ENCODE measurements around the gene INPP4A.

The INPP4A gene

DNA sequence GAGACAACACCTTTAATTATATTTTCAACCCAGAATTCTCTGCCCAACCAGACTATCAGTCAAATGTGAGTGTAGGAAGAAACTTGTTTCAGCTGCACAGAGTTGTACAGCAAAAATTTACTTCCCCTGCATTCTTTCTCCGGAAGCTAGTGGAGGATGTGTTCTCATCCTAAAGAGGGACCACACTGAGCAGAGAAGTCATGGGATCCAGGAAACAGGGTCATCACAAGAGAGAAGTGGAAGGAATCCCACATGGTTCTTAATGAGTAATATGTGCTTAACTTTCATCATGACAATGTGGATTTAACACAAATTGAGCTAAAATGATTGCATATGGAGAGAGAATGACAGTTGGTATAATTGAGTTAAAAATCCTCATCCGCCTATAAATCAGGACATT, 78.2 kb downstream of the INPP4A start:
- no peak for DNase-seq (ENCODE audit: low read depth in 1 of 2, low spot score in 1 of 2)
- H3K27me3 ChIP-seq (ENCODE audit: insufficient read depth, poor library complexity, severe bottlenecking) = no peaks in the 10 kb centered on the region
- no peak overlapping the region for H3K27ac ChIP-seq (replicated peaks)
- no peak overlapping the region for H3K4me3 ChIP-seq (replicated peaks; ENCODE audit: insufficient read depth, low read length)
- TF ChIP-seq POLR2AphosphoS5 (IDR thresholded peaks at IDR 0.05; ENCODE audit: low read depth) (no peak), CTCF (IDR thresholded peaks at IDR 0.05; ENCODE audit: insufficient read depth, low read length) (no peak), SPI1 (IDR thresholded peaks at IDR 0.05; ENCODE audit: borderline replicate concordance, low read depth) (no peak), GABPA (IDR thresholded peaks at IDR 0.05; ENCODE audit: low read depth) (no peak)
- TF ChIP-seq, protein P1, sequence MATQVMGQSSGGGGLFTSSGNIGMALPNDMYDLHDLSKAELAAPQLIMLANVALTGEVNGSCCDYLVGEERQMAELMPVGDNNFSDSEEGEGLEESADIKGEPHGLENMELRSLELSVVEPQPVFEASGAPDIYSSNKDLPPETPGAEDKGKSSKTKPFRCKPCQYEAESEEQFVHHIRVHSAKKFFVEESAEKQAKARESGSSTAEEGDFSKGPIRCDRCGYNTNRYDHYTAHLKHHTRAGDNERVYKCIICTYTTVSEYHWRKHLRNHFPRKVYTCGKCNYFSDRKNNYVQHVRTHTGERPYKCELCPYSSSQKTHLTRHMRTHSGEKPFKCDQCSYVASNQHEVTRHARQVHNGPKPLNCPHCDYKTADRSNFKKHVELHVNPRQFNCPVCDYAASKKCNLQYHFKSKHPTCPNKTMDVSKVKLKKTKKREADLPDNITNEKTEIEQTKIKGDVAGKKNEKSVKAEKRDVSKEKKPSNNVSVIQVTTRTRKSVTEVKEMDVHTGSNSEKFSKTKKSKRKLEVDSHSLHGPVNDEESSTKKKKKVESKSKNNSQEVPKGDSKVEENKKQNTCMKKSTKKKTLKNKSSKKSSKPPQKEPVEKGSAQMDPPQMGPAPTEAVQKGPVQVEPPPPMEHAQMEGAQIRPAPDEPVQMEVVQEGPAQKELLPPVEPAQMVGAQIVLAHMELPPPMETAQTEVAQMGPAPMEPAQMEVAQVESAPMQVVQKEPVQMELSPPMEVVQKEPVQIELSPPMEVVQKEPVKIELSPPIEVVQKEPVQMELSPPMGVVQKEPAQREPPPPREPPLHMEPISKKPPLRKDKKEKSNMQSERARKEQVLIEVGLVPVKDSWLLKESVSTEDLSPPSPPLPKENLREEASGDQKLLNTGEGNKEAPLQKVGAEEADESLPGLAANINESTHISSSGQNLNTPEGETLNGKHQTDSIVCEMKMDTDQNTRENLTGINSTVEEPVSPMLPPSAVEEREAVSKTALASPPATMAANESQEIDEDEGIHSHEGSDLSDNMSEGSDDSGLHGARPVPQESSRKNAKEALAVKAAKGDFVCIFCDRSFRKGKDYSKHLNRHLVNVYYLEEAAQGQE (IDR thresholded peaks at IDR 0.05; ENCODE audit: insufficient replicate concordance, low read depth) = no peak

GRCh38 chr2:98524168-98524567, 79.5 kb downstream of the INPP4A start:
- H3K27ac ChIP-seq (replicated peaks) = no peak overlapping the region
- TF ChIP-seq SPI1 (IDR thresholded peaks at IDR 0.05; ENCODE audit: borderline replicate concordance, low read depth) (no peak), POLR2AphosphoS5 (IDR thresholded peaks at IDR 0.05; ENCODE audit: low read depth) (no peak), GABPA (IDR thresholded peaks at IDR 0.05; ENCODE audit: low read depth) (no peak), CTCF (IDR thresholded peaks at IDR 0.05; ENCODE audit: insufficient read depth, low read length) (no peak)
- TF ChIP-seq, protein P1 (IDR thresholded peaks at IDR 0.05; ENCODE audit: insufficient replicate concordance, low read depth) = no peak
- no peak for DNase-seq (ENCODE audit: low read depth in 1 of 2, low spot score in 1 of 2)
- H3K27me3 ChIP-seq (ENCODE audit: insufficient read depth, poor library complexity, severe bottlenecking) = no peaks in the 10 kb centered on the region
- H3K4me3 ChIP-seq (replicated peaks; ENCODE audit: insufficient read depth, low read length) = no peak overlapping the region

DNA sequence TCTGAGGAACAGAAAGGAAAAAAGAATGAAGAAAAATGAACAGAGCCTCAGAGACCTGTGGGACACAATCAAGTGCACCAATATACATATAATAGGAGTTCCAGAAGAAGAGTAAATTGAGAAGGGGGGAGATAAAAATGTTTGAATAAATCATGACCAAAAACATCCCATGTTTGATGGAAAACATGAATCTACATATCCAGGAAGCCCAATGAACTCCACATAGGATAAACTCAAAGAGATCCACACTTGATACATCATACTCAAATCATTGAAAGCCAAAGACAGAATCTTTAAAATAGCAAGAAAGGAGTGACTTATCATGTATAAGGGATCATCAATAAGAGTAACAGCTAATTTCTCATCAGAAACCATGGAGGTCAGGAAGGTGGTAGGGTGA, 83.7 kb downstream of the INPP4A start:
- H3K4me3 ChIP-seq (replicated peaks; ENCODE audit: insufficient read depth, low read length) = no peak overlapping the region
- no peaks in the 10 kb centered on the region for H3K27me3 ChIP-seq (ENCODE audit: insufficient read depth, poor library complexity, severe bottlenecking)
- H3K27ac ChIP-seq (replicated peaks) = no peak overlapping the region
- no peak for TF ChIP-seq SPI1 (IDR thresholded peaks at IDR 0.05; ENCODE audit: borderline replicate concordance, low read depth)
- DNase-seq (ENCODE audit: low read depth in 1 of 2, low spot score in 1 of 2) = no peak

DNA sequence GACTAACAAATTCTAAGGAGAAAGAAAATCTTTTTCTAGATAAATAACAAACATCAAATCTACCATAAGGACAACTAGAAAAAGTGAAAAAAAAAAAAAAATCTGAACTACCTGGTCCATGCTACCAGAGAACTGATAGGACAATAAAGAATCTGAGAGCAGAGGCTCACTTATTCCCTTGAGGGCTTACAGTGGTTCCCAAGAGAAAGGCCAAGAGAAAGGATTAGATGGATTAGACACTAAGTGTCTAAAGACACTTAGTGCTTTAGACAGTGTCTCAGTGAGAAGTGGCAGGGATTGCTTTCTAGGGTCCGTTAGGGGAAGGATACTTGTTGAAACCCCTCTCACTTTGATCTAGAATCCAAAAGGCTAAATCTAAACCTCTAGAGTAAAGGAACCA, 85.5 kb downstream of the INPP4A start:
- no peak for DNase-seq (ENCODE audit: low read depth in 1 of 2, low spot score in 1 of 2)
- Histone ChIP-seq H3K27ac (replicated peaks) (no peak overlapping the region), H3K27me3 (ENCODE audit: insufficient read depth, poor library complexity, severe bottlenecking) (no peaks in the 10 kb centered on the region), H3K4me3 (replicated peaks; ENCODE audit: insufficient read depth, low read length) (no peak overlapping the region)
- TF ChIP-seq SPI1 (IDR thresholded peaks at IDR 0.05; ENCODE audit: borderline replicate concordance, low read depth) (no peak), GABPA (IDR thresholded peaks at IDR 0.05; ENCODE audit: low read depth) (no peak), POLR2AphosphoS5 (IDR thresholded peaks at IDR 0.05; ENCODE audit: low read depth) (no peak), CTCF (IDR thresholded peaks at IDR 0.05; ENCODE audit: insufficient read depth, low read length) (no peak)
- TF ChIP-seq, protein P1 (IDR thresholded peaks at IDR 0.05; ENCODE audit: insufficient replicate concordance, low read depth) = no peak

Data from HL-60 (cell line).